GM12874 (cell line): ENCODE measurements around the gene RNF220.

Source experiments
- CTCF ChIP-seq: IDR thresholded peaks from 2 replicates; pipeline ENCODE4 v1.5.1; 2011; ENCODE audit warnings: low read depth, mild to moderate bottlenecking, control low read depth, low read length, moderate library complexity; ENCODE audit not compliant: insufficient read depth

Gene RNF220

DNA sequence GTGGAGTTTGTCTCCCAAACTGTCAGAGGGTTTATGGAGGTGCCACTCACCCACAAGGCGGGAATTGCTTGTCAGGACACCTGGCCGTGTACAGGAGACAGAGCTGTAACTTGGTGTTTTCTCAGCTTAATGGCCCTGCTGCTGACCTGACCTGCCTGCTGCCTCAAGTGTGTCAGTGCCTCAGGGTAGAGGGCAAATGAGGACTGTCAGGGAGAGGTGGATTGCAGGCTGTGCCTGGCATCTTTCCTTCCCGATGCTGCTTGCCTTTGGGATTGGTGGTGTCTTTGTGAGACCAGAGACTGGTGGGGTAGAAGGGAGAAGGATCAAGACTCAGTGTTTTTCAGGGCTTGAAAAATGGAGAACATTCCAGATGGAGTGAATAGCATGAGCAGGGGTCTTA lies 237.9 kb downstream of the RNF220 start:
- TF ChIP-seq CTCF = no peak

- TF ChIP-seq CTCF = no peak
Measured at GRCh38 chr1:44643721-44644334, 238.8 kb downstream of the RNF220 start.

- no peak for TF ChIP-seq CTCF
Measured at GRCh38 chr1:44644806-44645205, 239.8 kb downstream of the RNF220 start.

- TF ChIP-seq CTCF = no peak
Measured at GRCh38 chr1:44645476-44646244, 240.6 kb downstream of the RNF220 start.

DNA sequence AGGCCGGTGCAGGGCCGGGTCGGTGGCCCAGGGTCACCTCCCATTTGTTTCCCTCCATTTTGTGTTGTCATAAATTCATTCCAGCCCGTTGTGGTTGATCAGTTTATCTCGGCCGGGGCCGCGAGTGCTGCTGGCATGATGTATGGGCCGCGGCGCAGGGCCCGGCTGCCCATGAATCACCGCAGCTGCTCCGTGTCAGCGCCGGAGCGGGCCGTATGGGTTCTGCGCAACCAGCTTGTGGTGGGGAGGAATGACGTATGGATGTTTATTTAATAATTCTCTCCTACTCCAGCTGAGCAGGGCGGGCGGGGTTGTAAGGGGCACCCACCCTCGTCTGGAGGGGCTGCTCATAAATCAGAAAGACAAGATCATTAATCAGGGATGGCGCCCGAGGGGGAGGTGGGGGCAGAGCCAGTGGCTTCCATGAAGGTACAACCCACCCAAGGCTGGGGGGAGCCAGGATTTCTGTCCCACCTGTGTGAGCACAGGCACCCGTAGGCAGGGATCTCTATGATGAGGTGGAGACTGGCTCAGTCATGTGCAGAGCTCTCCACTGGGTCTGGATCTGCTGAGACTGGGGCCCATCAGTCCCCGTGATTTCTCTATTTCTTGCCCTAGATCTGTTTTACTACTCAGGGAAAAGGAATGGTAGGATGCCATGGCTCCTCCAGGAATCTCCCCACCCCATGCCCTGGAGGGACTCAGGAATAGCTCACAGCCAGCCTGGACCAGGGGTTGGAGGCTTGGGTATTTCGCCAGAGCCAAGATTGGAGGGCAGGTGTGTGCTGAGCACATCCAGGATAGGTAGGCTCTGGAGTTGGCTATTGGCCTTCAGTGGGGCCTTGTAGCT lies 241.4 kb downstream of the RNF220 start:
- no peak for TF ChIP-seq CTCF

- no peak for TF ChIP-seq CTCF
Measured at GRCh38 chr1:44647896-44648295, 242.8 kb downstream of the RNF220 start.
